IMR-90 (cell line): Measurements from ENCODE around the gene ANO10. TPM values are rescaled to one million over a fixed set of nuclear protein-coding genes. Genes with fewer than 3 reads are reported as not detected.

Experiments used
- ATAC-seq: fragments of 200-7000 bp; cut with Tn5 transposase; 2 replicates; pipeline ENCODE4 v1.9.1; 2020; ENCODE audit warnings: low read depth, mild to moderate bottlenecking, moderate library complexity
- BruUV-seq: library from RNA; stranded (reverse); fragments of 400-500 nt; replicated peaks from 2 replicates; lab custom pipeline; 2021; lab: Mats Ljungman, UMichigan
- CTCF ChIA-PET: fragments of 300-600 bp; formaldehyde crosslinking; extraction: SDS; loops from one replicate; lab custom pipeline; 2021; ENCODE audit warnings: antibody characterized with exemption; lab: Yijun Ruan, JAX
- POLR2A ChIA-PET: fragments of 300-600 bp; sonication (Branson Sonifier 250); formaldehyde crosslinking; loops from one replicate; lab custom pipeline; 2022; ENCODE audit warnings: antibody characterized with exemption; ENCODE audit not compliant: unreplicated experiment; lab: Charles Lee
- DNase-seq: peaks from one replicate; pipeline ENCODE4 v3.0.0; 2013
- H2AFZ ChIP-seq: replicated peaks from 2 replicates; pipeline ENCODE3; 2013; ENCODE audit warnings: low read length, mild to moderate bottlenecking; ENCODE audit not compliant: poor library complexity
- H2AK5ac ChIP-seq: 2 replicates; pipeline ENCODE4 v1.6.1; 2013; ENCODE audit warnings: low read depth, low read length, inconsistent platforms
- H2AK9ac ChIP-seq: replicated peaks from 2 replicates; pipeline ENCODE3; 2013; ENCODE audit warnings: mild to moderate bottlenecking, low read depth, low read length, moderate library complexity; ENCODE audit not compliant: poor library complexity
- H2BK120ac ChIP-seq: 2 replicates; pipeline ENCODE4 v1.6.1; 2013; ENCODE audit warnings: low read depth, low read length, inconsistent platforms
- H2BK15ac ChIP-seq: 3 replicates; pipeline ENCODE4 v1.6.1; 2013; ENCODE audit warnings: low read depth, low read length, inconsistent platforms
- H2BK20ac ChIP-seq: 2 replicates; pipeline ENCODE4 v1.6.1; 2013; ENCODE audit warnings: low read depth, mild to moderate bottlenecking, inconsistent platforms, low read length, moderate library complexity
- H2BK5ac ChIP-seq: 2 replicates; pipeline ENCODE4 v1.6.1; 2013; ENCODE audit warnings: mild to moderate bottlenecking, low read depth, low read length, inconsistent platforms; ENCODE audit not compliant: poor library complexity, severe bottlenecking
- H3K14ac ChIP-seq: replicated peaks from 2 replicates; pipeline ENCODE4 v1.6.1; 2013; ENCODE audit warnings: low read depth, low read length, inconsistent platforms
- H3K18ac ChIP-seq: 2 replicates; pipeline ENCODE4 v1.6.1; 2013; ENCODE audit warnings: low read depth, low read length, control low read depth
- H3K23ac ChIP-seq: 2 replicates; pipeline ENCODE4 v1.6.1; 2013; ENCODE audit warnings: low read depth, low read length, inconsistent platforms
- H3K27ac ChIP-seq: 2 replicates; pipeline ENCODE4 v1.5.1; 2013; ENCODE audit warnings: mild to moderate bottlenecking, control low read depth, low read length; ENCODE audit not compliant: insufficient read depth
- H3K27me3 ChIP-seq: 2 replicates; pipeline ENCODE4 v1.6.1; 2013; ENCODE audit warnings: low read length; ENCODE audit not compliant: control insufficient read depth, insufficient read depth
- H3K36me3 ChIP-seq: 2 replicates; pipeline ENCODE4 v1.6.1; 2013; ENCODE audit warnings: low read length, mixed read lengths; ENCODE audit not compliant: control insufficient read depth, insufficient read depth
- H3K4ac ChIP-seq: 2 replicates; pipeline ENCODE4 v1.6.1; 2013; ENCODE audit warnings: low read depth, low read length, inconsistent platforms
- H3K4me1 ChIP-seq: 2 replicates; pipeline ENCODE4 v1.6.1; 2013; ENCODE audit warnings: low read length, mixed read lengths; ENCODE audit not compliant: control insufficient read depth, insufficient read depth
- H3K4me2 ChIP-seq: 2 replicates; pipeline ENCODE4 v1.6.1; 2013; ENCODE audit warnings: low read depth, mild to moderate bottlenecking, control low read depth, low read length, moderate library complexity
- H3K4me3 ChIP-seq: 2 replicates; pipeline ENCODE4 v1.5.1; 2013; ENCODE audit warnings: low read depth, mild to moderate bottlenecking, control low read depth, low read length, moderate library complexity; ENCODE audit not compliant: insufficient read depth
- H3K56ac ChIP-seq: 2 replicates; pipeline ENCODE4 v1.6.1; 2013; ENCODE audit warnings: low read length, inconsistent platforms; ENCODE audit not compliant: insufficient read depth; ENCODE audit errors: extremely low read depth
- H3K79me1 ChIP-seq, 2 experiments: 2 replicates each; pipeline ENCODE4 v1.6.1; 2013; ENCODE audit warnings: low read length in 2 of 2, inconsistent platforms in 1 of 2, low read depth in 1 of 2
- H3K9ac ChIP-seq: 2 replicates; pipeline ENCODE4 v1.6.1; 2013; ENCODE audit warnings: low read depth, low read length, control low read depth
- H3K9me1 ChIP-seq: 2 replicates; pipeline ENCODE4 v1.6.1; 2013; ENCODE audit warnings: low read length, inconsistent platforms; ENCODE audit not compliant: insufficient read depth
- H3K9me3 ChIP-seq: 2 replicates; pipeline ENCODE4 v1.6.1; 2013; ENCODE audit warnings: low read length; ENCODE audit not compliant: control insufficient read depth, insufficient read depth
- H4K20me1 ChIP-seq: 2 replicates; pipeline ENCODE4 v1.6.1; 2013; ENCODE audit warnings: low read length, inconsistent platforms; ENCODE audit not compliant: insufficient read depth
- H4K5ac ChIP-seq: 2 replicates; pipeline ENCODE4 v1.6.1; 2013; ENCODE audit warnings: mild to moderate bottlenecking, low read depth, low read length, control low read depth
- H4K8ac ChIP-seq, 2 experiments: 2 replicates each; pipeline ENCODE4 v1.6.1; 2013; ENCODE audit warnings: low read depth in 2 of 2, low read length in 2 of 2, control low read depth in 1 of 2, inconsistent platforms in 1 of 2
- H4K91ac ChIP-seq: 2 replicates; pipeline ENCODE4 v1.6.1; 2013; ENCODE audit warnings: low read depth, low read length, inconsistent platforms; ENCODE audit not compliant: insufficient read depth
- BHLHE40 ChIP-seq: fragments of 150-350 bp; IDR thresholded peaks from 2 replicates; pipeline ENCODE4 v1.6.1; 2016; ENCODE audit warnings: mild to moderate bottlenecking, low read depth, low read length
- CHD1 ChIP-seq: IDR thresholded peaks from 2 replicates; pipeline ENCODE4 v1.6.1; 2012; ENCODE audit warnings: low read depth, low read length, improper control_type of control experiment
- MAZ ChIP-seq: IDR thresholded peaks from 2 replicates; pipeline ENCODE4 v1.6.1; 2012; ENCODE audit warnings: low read depth, mild to moderate bottlenecking, low read length, improper control_type of control experiment, moderate library complexity, borderline replicate concordance
- MXI1 ChIP-seq: IDR thresholded peaks from 2 replicates; pipeline ENCODE4 v1.6.1; 2012; ENCODE audit warnings: low read depth, mild to moderate bottlenecking, low read length, moderate library complexity, borderline replicate concordance
- RCOR1 ChIP-seq: IDR thresholded peaks from 2 replicates; pipeline ENCODE4 v1.6.1; 2012; ENCODE audit warnings: mild to moderate bottlenecking, low read length, improper control_type of control experiment; ENCODE audit not compliant: insufficient replicate concordance
- RFX5 ChIP-seq: IDR thresholded peaks from 2 replicates; pipeline ENCODE4 v1.8.0; 2012; ENCODE audit warnings: low read depth, mild to moderate bottlenecking, low read length, moderate library complexity
- SMC3 ChIP-seq: fragments of 150-350 bp; IDR thresholded peaks from 2 replicates; pipeline ENCODE4 v1.6.1; 2016; ENCODE audit warnings: low read depth, mild to moderate bottlenecking, antibody characterized with exemption, low read length, moderate library complexity
- WGBS, 2 experiments: methylation state at CpG; one replicate each; pipeline versions ENCODE4 v1.1.5 to v1.1.7; 2013; ENCODE audit warnings: missing lambda C conversion rate in 2 of 2; ENCODE audit not compliant: insufficient read length in 1 of 2; ENCODE audit errors: extremely low coverage in 2 of 2; 5-methylcytosine and 5-hydroxymethylcytosine counted together
- dilution Hi-C: fragments of 300-500 bp; cut with HindIII; formaldehyde crosslinking; loops from one replicate; pipeline ENCODE4 v1.14.3; 2018; ENCODE audit warnings: low sequenced_read_pairs; ENCODE audit not compliant: unreplicated experiment
- in situ Hi-C: fragments of 300-500 bp; cut with MboI; formaldehyde crosslinking; loops from 3 replicates; pipeline ENCODE4 v1.14.3; 2019; ENCODE audit warnings: low sequenced_read_pairs, inconsistent platforms, mixed read lengths
- intact Hi-C: fragments of 100-400 bp; cut with micrococcal nuclease; formaldehyde crosslinking; loops from 2 replicates; pipeline ENCODE4 v1.10.0; 2022
- polyA plus RNA-seq, 3 experiments: library from polyadenylated mRNA; depleted of rRNA; stranded (reverse); fragments of >200 nt; gene quantifications; 2 replicates each; pipeline ENCODE4 v1.2.3, GENCODE V29; 2012; ENCODE audit warnings: low replicate concordance in 1 of 3
- total RNA-seq: library from RNA; depleted of rRNA; stranded (reverse); fragments of >200 nt; gene quantifications from 2 replicates; pipeline ENCODE4 v1.2.3, GENCODE V29; 2012
- TF ChIP-seq, protein P1 (sequence below): conservative IDR thresholded peaks from 2 replicates; pipeline ENCODE4 v1.5.1; 2012; ENCODE audit warnings: mild to moderate bottlenecking, low read depth, low read length, improper control_type of control experiment

The ANO10 gene
- total and polyA plus RNA-seq, 2 of the 4 experiments (the other 2 are of a cell fraction) = 28.5 to 41.6 TPM

DNA sequence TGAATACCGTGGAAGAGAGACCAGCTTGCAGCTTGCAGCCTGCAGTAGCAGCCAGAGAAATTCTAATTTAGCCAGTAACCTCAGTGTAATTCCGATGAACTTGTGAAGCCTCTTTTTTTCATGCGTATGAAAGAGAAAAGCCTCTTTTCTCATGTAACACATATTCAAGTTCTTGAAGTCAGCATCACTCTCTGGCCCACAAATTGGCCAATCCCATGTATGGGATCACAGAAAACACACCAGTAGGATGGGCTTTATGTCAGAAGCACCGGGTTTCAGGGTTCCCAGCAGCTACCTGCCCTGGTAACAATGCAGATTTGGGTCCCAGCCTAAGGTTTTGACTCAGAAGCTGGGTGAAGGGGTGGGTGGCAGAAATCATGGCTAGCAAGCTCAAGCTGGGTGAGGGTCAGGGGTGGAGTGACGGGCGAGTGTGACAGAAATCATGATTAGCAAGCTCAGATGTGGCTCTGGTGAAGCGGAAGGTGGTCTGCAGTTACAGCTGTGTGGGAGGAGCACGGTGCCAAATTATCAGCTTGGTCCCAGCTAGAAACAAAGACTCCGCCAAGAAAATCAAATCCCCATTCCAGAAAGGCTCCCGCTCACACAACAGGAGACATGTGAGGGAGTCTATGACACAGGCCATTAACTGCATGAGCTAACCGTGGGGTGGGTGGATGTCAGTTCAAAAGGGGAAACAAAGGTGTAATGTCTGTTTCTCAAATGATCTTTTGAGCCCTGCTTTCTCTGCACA lies 248.8 kb downstream of the ANO10 start:
- Histone ChIP-seq H2AK9ac (no peak overlapping the region), H3K27me3 (no peaks in the 10 kb centered on the region), H4K5ac (no peak overlapping the region), H2BK5ac (no peak overlapping the region), H3K9ac (no peak overlapping the region), H3K18ac (no peak overlapping the region), H4K20me1 (no peaks in the 10 kb centered on the region), H3K4me1 (no peaks in the 10 kb centered on the region), H2BK20ac (no peak overlapping the region), H4K8ac (no peak overlapping the region), H3K4me3 (no peak overlapping the region), H3K14ac (no peak overlapping the region), H4K91ac (no peak overlapping the region), H3K23ac (no peak overlapping the region), H3K4ac (no peak overlapping the region), H3K9me1 (peaks cover 13% of the 10 kb centered on the region), H2AFZ (no peak overlapping the region), H2BK120ac (no peak overlapping the region), H3K4me2 (no peak overlapping the region), H3K79me1 (peaks cover 0 to 5% of the 10 kb centered on the region in 2 experiments; a peak in 1 of 4 replicates), H2BK15ac (no peak overlapping the region), H3K56ac (no peak overlapping the region), H3K9me3 (no peaks in the 10 kb centered on the region), H2AK5ac (no peak overlapping the region), H3K27ac (no peak overlapping the region), H3K36me3 (no peaks in the 10 kb centered on the region; the same call in 1 of the 2 replicates)
- no TSS peak for BruUV-seq
- dilution Hi-C loops (no loop called here), intact Hi-C loops (no loop called here), in situ Hi-C loops (no loop called here)
- DNase-seq = no peak
- ATAC-seq = no peak
- 39% methylated on average over 3 of the region's 11 CpGs; no CpG with 5 or more reads in 1 of the 2 experiments for WGBS, 2 experiments
- CTCF ChIA-PET = no interaction called here
- TF ChIP-seq RFX5 = no peak
- no peak for TF ChIP-seq MAZ
- TF ChIP-seq, protein P1, sequence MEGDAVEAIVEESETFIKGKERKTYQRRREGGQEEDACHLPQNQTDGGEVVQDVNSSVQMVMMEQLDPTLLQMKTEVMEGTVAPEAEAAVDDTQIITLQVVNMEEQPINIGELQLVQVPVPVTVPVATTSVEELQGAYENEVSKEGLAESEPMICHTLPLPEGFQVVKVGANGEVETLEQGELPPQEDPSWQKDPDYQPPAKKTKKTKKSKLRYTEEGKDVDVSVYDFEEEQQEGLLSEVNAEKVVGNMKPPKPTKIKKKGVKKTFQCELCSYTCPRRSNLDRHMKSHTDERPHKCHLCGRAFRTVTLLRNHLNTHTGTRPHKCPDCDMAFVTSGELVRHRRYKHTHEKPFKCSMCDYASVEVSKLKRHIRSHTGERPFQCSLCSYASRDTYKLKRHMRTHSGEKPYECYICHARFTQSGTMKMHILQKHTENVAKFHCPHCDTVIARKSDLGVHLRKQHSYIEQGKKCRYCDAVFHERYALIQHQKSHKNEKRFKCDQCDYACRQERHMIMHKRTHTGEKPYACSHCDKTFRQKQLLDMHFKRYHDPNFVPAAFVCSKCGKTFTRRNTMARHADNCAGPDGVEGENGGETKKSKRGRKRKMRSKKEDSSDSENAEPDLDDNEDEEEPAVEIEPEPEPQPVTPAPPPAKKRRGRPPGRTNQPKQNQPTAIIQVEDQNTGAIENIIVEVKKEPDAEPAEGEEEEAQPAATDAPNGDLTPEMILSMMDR = no peak
- TF ChIP-seq RCOR1 = no peak
- TF ChIP-seq BHLHE40 = no peak
- TF ChIP-seq MXI1 = no peak
- no peak for TF ChIP-seq SMC3
- no peak for TF ChIP-seq CHD1
- POLR2A ChIA-PET = no interaction called here
